Lower lobe of right lung (tissue), 2 donors: ENCODE results near the gene IFNLR1. TPM values are rescaled to one million over a fixed set of nuclear protein-coding genes. Genes with fewer than 3 reads are reported as not detected.

Experiments
- ATAC-seq, 2 donors: fragments of 200-7000 bp; cut with Tn5 transposase; one replicate each; pipeline ENCODE4 v1.9.1; 2020 to 2022; ENCODE audit warnings: mild to moderate bottlenecking in 2 of 2, moderate library complexity in 2 of 2
- DNase-seq: peaks from one replicate; pipeline ENCODE4 v3.0.0-alpha.2; 2020
- H3K27ac ChIP-seq: fragments of 200-600 bp; one replicate; pipeline ENCODE4 v1.8.0; 2022
- H3K27me3 ChIP-seq: fragments of 200-600 bp; one replicate; pipeline ENCODE4 v1.8.0; 2022; ENCODE audit warnings: low read depth
- H3K36me3 ChIP-seq: fragments of 200-600 bp; one replicate; pipeline ENCODE4 v1.8.0; 2022; ENCODE audit warnings: mild to moderate bottlenecking
- H3K4me1 ChIP-seq: fragments of 200-600 bp; one replicate; pipeline ENCODE4 v1.8.0; 2022
- H3K4me3 ChIP-seq: fragments of 200-600 bp; one replicate; pipeline ENCODE4 v1.8.0; 2022; ENCODE audit warnings: mild to moderate bottlenecking
- H3K9me3 ChIP-seq: fragments of 200-600 bp; one replicate; pipeline ENCODE4 v1.8.0; 2022
- CTCF ChIP-seq: fragments of 200-600 bp; IDR thresholded peaks from one replicate; pipeline ENCODE4 v1.8.0; 2022; ENCODE audit warnings: antibody characterized with exemption, mild to moderate bottlenecking
- intact Hi-C: fragments of 100-400 bp; cut with DNase I; formaldehyde crosslinking; loops from one replicate; pipeline ENCODE4 v1.11.0; 2022
- total RNA-seq: library from RNA; stranded (reverse); fragmentation: NEBNext Ultra II Directional; extraction: Animal tissue kit (Norgen Biotek cat#: 25700); gene quantifications from one replicate; pipeline ENCODE4 v1.2.1, GENCODE V29; 2021
- donor health status: DM: no; HTN: yes; CAD: no; lungs with severe emphysema.

Gene IFNLR1
- total RNA-seq, 1 donor from 2014 or later = 11.7 TPM

- ATAC-seq (no peak), DNase-seq (no peak)
- no peaks in the 10 kb centered on the region for H3K9me3 ChIP-seq
- H3K4me3 ChIP-seq = no peak overlapping the region
- TF ChIP-seq CTCF = no peak
- H3K36me3 ChIP-seq = no peaks in the 10 kb centered on the region
- intact Hi-C loops = no loop called here
- H3K27me3 ChIP-seq = no peaks in the 10 kb centered on the region
- H3K4me1 ChIP-seq = no peaks in the 10 kb centered on the region
- H3K27ac ChIP-seq = no peak overlapping the region
These were observed 39.7 kb upstream of the IFNLR1 start for GRCh38 chr1:24226749-24227148.

DNA sequence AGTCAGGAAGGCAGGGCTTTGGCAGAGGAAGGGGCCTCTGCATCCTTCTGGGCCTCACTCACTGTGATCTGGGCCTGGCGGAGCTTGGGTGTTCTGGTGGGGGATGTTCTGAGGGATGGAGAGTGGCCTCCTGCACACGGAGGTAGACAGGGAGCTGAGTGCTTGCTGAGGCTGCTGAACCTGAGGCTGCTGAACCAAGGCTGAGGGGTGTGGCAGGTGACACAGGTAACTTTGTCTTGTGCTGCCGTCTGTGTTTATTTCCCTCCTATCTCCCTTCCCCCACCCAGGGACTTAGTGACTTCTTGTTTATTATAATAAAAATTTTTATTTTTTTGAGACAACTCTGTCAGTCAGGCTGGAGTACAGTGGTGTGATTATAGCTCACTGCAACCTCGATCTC, 37.7 kb upstream of the IFNLR1 start:
- no peaks in the 10 kb centered on the region for H3K27me3 ChIP-seq
- intact Hi-C loops = no loop called here
- ATAC-seq (no peak), DNase-seq (no peak)
- no peak overlapping the region for H3K4me3 ChIP-seq
- no peak overlapping the region for H3K27ac ChIP-seq
- no peak for TF ChIP-seq CTCF
- H3K36me3 ChIP-seq = no peaks in the 10 kb centered on the region
- no peaks in the 10 kb centered on the region for H3K9me3 ChIP-seq
- H3K4me1 ChIP-seq = no peaks in the 10 kb centered on the region

GRCh38 chr1:24224086-24224485, 37.0 kb upstream of the IFNLR1 start:
- H3K27me3 ChIP-seq = no peaks in the 10 kb centered on the region
- ATAC-seq = no peak
- no peaks in the 10 kb centered on the region for H3K36me3 ChIP-seq
- H3K27ac ChIP-seq = no peak overlapping the region
- H3K4me1 ChIP-seq = no peaks in the 10 kb centered on the region
- intact Hi-C loops = no loop called here
- no peak overlapping the region for H3K4me3 ChIP-seq
- no peak for TF ChIP-seq CTCF
- no peaks in the 10 kb centered on the region for H3K9me3 ChIP-seq
- no peak for DNase-seq

DNA sequence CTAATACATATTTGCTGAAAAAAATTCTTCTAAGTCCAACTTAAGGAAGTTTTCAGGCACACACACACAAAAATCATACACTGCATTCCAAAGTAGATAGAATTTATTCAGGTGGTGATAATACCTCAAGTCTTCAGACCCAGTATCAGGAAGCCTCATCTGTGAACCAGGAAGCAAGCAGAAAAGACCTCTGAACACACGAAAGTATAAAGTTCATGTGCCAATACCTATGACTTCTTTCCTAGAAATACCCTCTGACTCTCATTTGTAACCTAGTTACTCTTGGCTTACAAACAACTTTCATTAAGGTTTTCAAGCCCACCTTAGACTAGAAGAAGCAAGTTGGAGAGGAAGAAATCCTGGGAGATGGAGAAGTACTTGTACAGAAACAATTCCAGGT, 35.7 kb upstream of the IFNLR1 start:
- Histone ChIP-seq H3K4me3 (no peak overlapping the region), H3K4me1 (no peaks in the 10 kb centered on the region), H3K36me3 (no peaks in the 10 kb centered on the region), H3K9me3 (no peaks in the 10 kb centered on the region), H3K27ac (no peak overlapping the region), H3K27me3 (no peaks in the 10 kb centered on the region)
- no peak for DNase-seq
- ATAC-seq = no peak
- no peak for TF ChIP-seq CTCF
- intact Hi-C loops = no loop called here

- H3K27ac ChIP-seq = no peak overlapping the region
- intact Hi-C loops = no loop called here
- peaks cover 4% of the 10 kb centered on the region for H3K27me3 ChIP-seq
- ATAC-seq = peak in 1 of 2 donors; percentile 35
- DNase-seq = no peak
- H3K4me3 ChIP-seq = no peak overlapping the region
- no peak for TF ChIP-seq CTCF
- H3K9me3 ChIP-seq = no peaks in the 10 kb centered on the region
- no peaks in the 10 kb centered on the region for H3K4me1 ChIP-seq
- H3K36me3 ChIP-seq = no peaks in the 10 kb centered on the region
These were observed 35.0 kb upstream of the IFNLR1 start for GRCh38 chr1:24222008-24222605.
